ENCODE results near the gene TMEM204.

The TMEM204 gene

DNA sequence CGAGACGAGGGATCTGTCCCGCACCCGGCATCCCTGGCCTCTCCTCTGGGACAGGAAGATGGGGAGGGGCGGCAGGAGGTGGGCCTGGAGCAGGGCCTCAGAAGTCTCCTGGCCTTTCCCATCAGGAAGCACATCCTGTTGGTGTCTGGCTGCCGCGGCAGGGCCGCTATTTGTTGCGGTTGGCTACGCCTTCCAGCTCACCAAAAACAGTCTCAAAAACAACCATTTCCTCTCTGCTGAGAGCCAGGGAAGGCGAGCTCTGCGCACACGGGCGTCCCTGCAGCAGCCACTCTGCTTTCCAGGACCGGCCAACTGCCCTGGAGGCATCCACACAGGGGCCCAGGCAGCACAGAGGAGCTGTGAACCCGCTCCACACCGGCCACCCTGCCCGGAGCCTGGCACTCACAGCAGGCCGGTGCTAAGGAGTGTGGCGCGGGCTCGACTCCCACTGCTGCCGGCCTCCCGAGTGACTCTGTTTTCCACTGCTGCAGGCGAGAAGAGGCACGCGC is at the start of gene TMEM204:
TMEM204 (plus strand) TSS at position 224 of the 509 bp plus-strand sequence. CDS start 610 bp downstream, outside the sequence.
- no peak for DNase-seq (ENCODE audit: low read depth)

DNA sequence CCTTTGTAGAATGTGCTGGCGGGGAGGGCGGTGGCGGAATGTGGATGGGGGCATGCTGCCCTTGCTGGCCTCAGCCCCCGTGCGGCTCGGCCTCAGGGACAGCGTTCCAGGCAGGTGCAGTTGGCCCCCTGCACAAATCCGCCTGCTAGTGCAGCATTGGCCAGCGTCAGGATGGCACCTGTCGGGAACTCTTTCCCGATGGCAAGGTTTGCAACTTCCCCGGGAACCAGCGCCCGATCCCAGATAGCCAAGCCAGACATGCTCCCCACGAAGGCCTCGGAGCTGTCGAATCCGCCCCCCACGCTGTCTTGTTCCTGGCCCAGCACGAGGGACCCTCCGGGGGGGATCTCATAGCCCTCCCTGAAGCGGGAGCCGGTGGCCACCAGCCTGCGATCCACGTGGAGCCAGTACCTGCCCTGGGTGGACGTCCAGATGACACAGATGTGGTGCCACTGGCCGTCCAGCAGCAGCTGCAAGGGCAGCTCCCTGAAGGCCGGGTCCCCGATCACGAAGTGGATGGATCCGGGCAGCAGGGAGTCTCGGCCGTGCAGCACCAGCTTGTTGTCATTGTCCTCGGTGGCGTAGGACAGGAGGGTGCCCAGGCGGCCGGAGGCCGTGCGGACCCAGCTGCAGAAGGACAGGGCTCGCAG is 47.5 kb upstream of the TMEM204 start:
- no peak for DNase-seq (ENCODE audit: low read depth)

DNA sequence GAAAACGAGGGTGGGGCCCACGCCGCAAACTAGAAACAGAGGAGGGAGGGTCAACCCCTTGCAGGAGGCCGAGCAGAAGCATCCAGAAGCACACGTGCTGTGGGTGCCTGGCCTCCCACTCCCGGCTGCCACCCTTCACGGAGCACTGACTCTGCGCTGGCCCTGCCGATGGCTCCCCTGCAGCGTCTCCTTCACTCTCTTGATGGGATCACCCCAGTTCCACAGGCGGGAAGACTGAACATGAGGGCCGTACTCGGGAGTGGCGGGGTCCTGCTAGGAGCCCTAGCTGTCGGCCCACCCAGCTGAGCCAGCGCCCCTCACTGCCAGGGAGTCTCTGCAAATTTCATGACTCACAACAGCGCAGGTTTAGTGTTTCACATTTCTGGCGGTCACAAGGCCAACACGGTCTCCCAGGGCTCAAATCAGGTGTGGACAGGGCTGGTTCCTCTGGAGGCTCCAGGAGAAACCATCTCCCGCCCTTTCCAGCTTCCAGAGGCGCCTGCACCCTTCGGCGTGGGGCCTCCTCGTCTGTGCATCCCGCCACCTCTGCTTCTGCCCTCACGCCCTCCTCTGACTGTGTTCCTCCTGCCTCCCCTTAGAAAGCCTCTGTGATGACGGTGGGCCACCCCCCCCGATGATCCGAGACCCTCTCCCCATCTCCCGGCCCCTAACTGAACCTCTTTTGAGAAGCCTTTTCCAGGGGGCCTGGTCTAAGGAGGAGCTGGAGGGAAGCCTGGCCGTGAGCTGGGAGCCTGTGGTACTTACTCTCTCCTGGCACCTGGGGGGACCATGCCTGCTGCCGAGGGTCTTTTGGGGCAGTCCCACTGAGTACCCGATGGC is 46.7 kb upstream of the TMEM204 start:
- DNase-seq (ENCODE audit: low read depth): no peak

DNA sequence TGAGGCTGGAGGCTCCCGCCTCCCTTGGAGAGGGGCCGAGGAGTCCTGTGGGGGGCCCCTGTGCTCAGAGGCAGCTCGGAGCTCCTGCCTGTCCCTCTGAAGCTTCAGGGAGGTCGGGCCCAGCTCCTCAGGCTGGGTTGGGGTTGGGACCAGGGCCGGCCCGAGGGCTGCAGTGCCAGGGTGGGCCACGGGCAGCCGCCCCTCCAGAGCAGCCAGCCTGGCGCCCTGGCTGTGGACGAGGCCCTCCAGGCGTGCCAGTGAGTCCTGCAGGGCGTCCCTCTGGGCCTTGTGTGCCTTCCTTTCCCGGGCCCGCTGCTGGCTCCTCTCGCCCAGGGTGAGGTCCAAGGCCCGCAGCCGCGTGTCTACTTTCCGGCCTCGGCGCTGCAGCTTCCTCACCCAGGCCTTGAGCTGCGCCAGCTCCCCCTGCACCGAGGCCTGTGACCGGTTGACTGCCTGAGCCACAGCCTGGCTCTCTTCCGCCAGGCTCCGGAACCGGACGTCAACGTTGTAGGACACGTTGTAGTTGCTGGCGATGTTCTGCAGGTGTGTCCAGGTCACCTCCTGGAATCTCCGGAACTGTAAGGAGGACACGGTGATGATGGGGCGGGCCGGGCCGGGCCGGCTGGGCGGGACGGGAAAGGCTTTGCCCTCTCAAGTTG is 45.9 kb upstream of the TMEM204 start:
- DNase-seq (ENCODE audit: low read depth): no peak

DNA sequence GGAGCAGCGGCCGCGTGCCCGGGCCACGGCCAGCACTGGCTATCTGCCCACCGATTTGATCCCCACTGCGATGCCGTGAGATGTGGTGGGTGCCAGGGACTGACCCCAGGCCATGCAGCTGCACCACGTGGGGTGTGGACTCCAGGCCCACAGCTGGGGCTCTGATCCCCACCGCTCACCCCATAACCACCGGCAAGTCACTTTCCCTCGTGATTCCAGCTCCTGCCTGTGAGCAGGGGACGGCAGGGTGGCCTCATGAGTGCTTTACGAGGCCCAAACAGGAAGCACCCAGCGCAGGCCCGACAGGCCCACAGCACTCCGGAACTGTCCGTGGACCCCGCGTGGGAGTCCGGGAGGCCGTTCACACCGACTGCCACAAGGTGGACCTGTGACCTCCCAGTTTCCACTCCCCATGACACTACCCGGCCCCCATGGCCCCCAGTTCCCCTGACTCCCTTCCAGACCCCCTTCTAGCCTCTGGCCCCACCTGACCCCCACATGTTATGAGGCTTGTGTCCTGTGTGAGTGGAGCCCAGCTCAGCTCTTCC is 45.3 kb upstream of the TMEM204 start:
- no peak for DNase-seq (ENCODE audit: low read depth)

DNA sequence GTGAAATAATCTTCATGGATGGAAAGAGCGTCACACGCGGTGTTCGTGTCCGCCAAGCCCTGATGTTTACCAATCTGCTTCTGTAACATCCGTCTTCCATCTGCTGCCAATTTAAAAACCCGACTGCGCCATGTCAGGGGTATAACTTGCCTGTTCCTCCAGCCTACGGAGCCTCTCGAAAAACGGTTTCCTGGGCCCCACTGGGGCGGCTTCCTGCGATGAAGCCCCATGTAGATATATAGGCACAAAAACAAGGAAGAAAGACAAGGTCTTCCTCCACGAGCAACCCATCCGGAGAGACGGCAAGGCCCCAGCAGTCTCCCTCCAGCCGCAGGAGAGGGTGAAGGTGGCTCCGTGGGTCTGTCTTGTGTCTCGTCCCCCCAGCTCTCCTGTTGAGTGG is 44.8 kb upstream of the TMEM204 start, which contains the start of gene PTX4:
PTX4 (minus strand) TSS at position 326 of the 400 bp plus-strand sequence; CDS start at position 291, 35 bp downstream.
- no peak for DNase-seq (ENCODE audit: low read depth)

DNA sequence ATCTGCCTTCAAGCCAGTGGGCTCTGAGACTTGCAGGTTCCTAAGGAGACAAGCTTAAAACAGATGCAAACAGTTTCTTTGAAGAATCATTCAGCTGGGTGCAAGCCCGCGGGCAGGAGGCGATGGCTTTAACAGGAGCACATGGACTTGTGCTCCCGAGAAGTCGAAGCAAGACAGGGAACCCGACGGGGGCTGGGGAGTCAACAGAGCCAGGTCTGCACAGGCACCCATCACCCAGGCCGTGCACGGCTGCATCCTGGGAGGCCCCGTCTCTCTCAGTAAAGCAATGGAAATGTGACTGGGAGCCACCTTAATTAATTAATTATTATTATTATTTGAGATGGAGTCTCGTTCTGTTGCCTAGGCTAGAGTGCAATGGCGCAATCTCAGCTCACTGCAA is 44.4 kb upstream of the TMEM204 start:
- no peak for DNase-seq (ENCODE audit: low read depth)

DNA sequence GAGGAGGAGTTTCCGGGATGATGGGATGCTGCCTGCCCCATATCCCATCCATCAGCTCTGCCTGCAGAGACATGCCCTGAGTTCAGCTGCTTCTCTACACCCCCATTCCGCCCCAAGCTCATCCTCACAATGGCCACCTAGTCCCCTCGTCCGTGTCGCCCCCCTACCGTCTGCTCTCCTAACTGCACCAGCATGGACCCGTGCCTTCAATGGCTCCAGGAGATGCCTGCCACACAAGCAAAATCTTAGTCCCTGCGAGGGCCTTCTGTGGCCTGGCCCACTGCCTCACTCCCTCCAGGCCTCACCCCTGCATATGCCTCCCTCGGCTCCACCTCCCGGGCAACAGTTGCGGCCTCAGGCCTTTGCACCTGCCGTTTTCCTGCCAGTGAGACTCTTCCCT is 42.1 kb upstream of the TMEM204 start:
- no peak for DNase-seq (ENCODE audit: low read depth)

DNA sequence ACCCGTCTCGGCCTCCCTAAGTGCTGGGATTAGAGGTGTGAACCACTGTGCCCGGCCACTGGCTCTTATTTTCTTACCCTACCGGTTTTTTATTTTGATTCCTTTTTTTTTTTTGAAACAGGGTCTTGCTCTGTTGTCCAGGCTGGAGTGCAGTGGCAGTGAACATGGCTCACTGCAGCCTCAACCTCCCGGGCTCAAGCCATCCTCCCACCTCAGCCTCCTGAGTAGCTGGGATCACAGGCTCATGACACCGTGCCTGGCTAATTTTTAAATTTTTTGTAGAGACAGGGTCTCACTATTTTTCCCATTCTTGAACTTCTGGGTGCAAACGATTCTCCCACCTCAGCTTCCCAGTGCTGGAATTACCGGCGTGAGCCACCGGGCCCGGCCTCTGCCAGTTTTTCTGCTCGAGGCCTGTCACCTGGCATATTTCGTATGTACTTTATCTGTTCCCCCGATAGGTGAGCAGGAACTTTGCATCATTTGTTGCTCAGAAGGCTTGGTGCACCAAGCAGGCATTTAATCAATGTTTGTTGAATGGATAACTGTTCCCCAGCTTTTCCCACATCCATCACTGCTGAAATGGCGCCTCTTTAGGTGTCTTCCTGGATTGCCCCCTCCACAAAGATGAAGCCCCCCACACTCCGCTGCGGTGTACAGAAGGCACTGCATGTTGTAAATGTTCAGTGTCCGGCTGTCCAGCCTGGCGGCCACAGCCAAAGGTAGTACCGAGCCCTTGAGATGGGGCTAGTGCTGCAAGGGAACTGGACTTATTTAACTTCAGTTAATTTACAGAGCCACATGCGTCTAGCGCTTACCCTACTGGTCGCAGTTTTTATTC is 41.2 kb upstream of the TMEM204 start:
- DNase-seq (ENCODE audit: low read depth): no peak

DNA sequence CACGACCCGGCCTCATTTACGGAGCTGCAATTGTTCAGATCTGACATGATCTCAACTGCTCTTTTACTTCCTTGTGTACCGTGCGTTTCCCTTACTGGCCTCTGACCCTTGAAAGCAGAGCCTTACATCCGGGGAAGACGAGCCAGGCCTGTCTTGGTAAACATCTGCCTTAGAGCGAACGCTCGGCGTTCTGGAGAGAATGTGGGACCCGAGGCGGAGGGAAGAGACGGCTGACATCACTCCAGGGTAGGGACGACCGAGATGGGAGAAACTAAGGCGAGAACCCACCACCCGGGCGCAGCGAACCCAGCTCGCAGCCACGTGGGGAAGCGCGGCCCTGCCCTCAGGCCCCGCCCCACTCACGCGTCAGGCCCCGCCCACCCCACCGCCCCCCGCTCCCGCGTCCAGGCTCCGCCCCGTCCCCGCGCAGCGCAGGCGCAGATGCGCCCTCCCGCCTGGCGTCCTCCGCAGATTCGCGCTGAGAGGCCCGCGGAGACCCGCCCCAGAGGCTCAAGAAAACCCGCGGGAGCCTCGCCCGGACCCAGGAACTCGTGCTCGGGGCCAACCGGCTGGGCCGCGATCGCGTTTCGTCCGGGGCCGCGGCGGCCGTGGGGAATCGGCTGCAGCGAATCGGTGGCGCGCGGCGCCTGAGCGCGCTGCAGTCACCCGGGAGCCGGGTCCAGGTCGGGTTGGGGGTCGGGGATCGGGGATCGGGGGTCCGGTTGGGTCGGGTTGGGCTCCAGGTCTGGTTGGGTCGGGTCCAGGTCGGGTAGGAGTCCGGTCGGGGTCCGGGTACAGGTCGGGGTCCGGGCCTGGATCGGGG is 40.3 kb upstream of the TMEM204 start, which contains the start of gene TELO2:
TELO2 (plus strand) TSS at position 438 of the 823 bp plus-strand sequence. CDS start 922 bp downstream, outside the sequence.
- DNase-seq (ENCODE audit: low read depth): peak; percentile 69

DNA sequence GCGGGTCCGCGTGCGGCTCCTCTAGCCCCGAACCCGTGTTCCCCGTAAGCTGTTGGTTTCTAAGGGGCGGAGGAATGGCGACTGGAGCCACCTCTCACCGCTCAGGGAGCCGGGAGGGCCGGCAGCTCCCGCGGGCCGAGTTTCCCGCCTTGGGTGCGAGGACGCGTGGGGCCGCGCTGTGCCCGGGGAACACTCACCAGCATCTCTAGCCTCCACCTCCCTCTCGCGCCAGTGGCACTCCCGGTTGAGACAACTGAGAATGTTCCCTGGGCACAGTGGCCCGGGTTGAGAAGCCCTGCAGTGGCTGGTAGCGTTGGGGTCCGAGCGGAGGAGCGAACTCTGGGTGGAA is 39.7 kb upstream of the TMEM204 start:
- no peak for DNase-seq (ENCODE audit: low read depth)

DNA sequence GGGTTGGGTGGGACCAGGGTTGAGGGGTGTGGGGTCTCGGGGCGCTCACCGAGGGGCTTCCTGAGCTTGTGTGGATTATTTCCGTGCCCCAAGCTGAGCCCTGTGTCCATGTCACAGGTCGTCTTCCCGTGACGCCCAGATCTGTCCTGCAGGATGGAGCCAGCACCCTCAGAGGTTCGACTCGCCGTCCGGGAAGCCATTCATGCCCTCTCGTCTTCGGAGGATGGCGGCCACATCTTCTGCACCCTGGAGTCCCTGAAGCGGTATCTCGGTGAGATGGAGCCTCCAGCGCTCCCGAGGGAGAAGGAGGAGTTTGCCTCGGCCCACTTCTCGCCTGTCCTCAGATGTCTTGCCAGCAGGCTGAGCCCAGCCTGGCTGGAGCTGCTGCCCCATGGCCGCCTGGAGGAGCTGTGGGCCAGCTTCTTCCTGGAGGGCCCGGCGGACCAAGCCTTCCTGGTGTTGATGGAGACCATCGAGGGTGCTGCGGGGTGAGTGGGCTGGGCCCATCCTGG is 39.3 kb upstream of the TMEM204 start:
- DNase-seq (ENCODE audit: low read depth): no peak

DNA sequence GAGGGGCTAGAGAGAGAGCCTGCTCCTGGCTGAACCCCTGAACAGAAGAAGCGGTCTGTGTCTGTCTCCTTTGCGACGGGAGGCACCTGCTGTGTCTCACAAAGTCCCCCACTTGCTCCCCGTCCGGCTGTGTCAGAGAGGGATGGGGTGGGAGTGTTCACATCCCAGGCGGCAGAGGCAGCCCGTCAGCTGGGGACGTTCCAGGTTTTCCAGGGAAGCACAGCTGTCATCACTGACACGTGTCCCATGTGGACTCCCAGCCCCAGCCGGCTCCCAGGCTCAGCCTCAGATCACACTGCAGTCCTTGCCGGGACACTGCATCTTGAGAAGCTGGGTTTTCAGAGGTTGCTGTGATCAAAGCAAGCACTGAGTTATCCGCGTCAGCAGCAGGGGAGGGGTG is 38.8 kb upstream of the TMEM204 start:
- DNase-seq (ENCODE audit: low read depth): no peak

DNA sequence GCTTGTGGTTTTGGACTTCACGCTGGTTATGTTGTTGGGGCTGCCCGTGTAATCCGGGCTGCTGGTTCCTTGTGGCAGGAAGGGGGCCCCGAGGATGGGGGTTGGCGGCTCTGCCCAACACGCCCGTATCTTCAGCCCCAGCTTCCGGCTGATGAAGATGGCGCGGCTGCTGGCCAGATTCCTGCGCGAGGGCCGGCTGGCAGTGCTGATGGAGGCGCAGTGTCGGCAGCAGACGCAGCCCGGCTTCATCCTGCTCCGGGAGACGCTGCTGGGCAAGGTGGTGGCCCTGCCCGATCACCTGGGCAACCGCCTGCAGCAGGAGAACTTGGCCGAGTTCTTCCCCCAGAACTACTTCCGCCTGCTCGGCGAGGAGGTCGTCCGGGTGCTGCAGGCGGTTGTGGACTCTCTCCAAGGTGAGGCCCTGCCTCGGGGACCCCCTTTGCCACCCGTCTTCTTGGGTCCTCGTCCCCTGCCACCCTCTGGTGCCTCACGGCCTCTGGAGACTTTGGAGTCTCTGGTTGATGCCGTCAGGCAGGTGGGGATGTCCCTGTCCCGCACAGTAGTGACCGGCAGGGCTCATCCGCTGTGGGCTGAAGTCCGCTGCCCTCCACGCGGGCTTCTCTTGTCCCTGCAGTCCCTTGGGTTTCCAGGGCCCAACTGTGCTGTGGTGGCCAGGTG is 38.1 kb upstream of the TMEM204 start:
- DNase-seq (ENCODE audit: low read depth): no peak

DNA sequence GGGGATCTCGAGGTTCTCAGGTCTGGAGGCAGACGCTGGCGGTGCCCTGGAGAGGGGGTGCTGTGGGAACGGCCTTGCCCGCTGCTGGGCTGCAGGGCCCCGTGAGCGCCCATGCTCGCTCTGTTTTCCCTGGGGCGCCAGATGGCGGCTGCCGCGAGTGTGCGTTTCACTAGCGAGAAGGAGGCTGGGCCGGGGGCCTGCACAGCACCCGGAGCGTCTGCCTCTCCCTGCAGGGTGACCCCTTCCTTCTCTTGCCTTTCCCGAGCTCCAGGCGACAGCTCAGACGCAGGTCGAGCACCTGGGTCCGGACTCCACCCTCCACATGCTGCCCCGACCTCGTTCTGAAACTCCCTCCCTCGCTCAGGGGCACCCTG is 37.6 kb upstream of the TMEM204 start:
- no peak for DNase-seq (ENCODE audit: low read depth)

DNA sequence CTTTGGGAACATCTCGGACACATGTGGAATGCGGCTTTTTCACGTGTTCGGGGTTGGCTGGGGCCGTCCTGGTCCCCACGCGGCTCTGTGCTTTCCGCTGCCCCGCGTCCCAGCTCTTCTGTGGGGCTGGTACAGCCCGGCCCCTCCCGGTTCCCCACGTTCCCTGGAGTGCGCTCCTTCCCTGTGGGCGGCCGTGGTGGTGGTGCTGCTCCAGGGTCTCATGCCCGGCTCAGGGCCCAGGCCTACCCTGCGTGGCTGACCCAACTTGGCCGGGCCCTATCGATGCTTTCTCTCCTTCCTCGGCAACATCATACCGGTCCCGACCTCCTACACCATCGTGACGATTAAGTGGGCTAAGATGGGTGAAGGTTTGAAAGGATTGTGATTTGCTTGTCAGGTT is 37.0 kb upstream of the TMEM204 start:
- no peak for DNase-seq (ENCODE audit: low read depth)

DNA sequence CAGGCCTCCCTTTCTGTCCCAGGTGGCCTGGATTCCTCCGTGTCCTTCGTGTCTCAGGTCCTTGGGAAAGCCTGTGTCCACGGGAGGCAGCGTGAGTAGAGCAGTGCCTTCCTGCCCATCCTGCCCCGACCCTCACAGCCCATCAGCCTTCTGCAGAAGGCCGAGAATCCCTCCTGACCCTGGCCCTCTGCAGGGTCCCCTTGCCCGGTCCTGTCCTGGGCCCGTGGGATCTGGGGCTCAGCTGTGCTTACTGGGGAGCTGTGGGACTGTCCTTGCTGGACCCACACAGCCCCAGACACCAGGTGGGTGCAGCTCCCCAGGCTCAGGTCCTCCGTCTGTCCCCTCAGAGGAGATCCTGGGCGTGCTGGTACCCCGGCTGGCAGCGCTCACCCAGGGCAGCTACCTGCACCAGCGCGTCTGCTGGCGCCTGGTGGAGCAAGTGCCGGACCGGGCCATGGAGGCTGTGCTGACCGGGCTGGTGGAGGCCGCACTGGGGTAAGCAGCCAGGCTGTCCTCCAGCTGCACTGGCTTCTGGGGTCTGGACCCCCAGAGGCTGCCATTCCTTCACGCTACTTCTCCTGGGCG is 36.4 kb upstream of the TMEM204 start:
- no peak for DNase-seq (ENCODE audit: low read depth)

DNA sequence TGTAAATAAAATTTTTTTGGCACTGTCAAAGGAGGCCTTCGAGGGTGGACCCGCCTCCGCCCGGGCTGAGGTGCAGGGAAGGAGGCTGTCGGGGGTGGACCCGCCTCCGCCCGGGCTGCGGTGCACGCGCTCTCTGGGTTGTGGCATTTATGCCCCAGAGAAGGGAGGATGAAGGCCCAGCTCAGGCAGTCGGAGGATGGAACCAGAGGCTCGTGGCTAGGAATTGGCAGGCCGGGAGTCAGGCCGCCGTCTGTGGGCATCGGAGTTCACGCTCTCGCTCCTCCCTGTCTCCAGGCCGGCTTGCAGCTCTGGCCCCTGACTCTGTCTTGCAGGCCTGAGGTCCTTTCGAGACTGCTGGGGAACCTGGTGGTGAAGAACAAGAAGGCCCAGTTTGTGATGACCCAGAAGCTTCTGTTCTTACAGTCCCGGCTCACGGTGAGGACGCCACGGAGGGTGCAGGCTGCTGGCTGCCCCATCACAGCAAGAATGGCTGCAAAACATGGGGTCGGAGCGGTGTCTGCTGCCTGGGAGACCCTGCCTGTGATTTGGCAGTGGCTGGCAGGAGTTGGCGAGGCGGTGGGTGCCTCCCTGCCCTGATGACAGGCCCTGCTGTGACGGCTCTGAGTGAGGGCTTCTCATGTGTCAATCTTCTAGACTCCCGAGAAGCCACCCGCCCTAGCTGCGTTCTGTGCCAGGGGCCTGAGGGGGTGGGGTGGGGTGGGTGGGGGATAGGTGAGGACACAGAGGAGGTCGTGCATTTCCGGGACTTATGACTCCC is 34.4 kb upstream of the TMEM204 start:
- no peak for DNase-seq (ENCODE audit: low read depth)

Data from stimulated activated CD8-positive, alpha-beta memory T cell treated with anti-CD3 and anti-CD28 coated beads, Interleukin-7, amount 100 ng/mL, for 24 hours (primary cell).